Measurements from ENCODE around the gene TENM3. TPM values are rescaled to one million over a fixed set of nuclear protein-coding genes. Genes with fewer than 3 reads are reported as not detected.

TENM3 gene
- total RNA-seq, 1 experiment from 2014 or later, result 108 TPM

- no peak for DNase-seq (ENCODE audit: low spot score)
Measured at GRCh38 chr4:182738283-182739047, 495.3 kb downstream of the TENM3 start.

- DNase-seq (ENCODE audit: low spot score), result no peak
Measured at GRCh38 chr4:182740256-182740655, 497.1 kb downstream of the TENM3 start.

GRCh38 chr4:182741054-182741453, 497.9 kb downstream of the TENM3 start:
- no peak for DNase-seq (ENCODE audit: low spot score)

- DNase-seq (ENCODE audit: low spot score), result no peak
Measured at GRCh38 chr4:182741914-182742313, 498.7 kb downstream of the TENM3 start.

GRCh38 chr4:182743815-182744214, 500.6 kb downstream of the TENM3 start:
- DNase-seq (ENCODE audit: low spot score), result no peak

GRCh38 chr4:182745237-182745636, 502.0 kb downstream of the TENM3 start:
- no peak for DNase-seq (ENCODE audit: low spot score)

- DNase-seq (ENCODE audit: low spot score), result no peak
Measured at GRCh38 chr4:182746876-182747275, 503.7 kb downstream of the TENM3 start.

GRCh38 chr4:182748283-182748682, 505.1 kb downstream of the TENM3 start:
- no peak for DNase-seq (ENCODE audit: low spot score)

GRCh38 chr4:182748949-182749348, 505.7 kb downstream of the TENM3 start:
- DNase-seq (ENCODE audit: low spot score), result no peak

GRCh38 chr4:182749667-182750167, 506.5 kb downstream of the TENM3 start:
- DNase-seq (ENCODE audit: low spot score), result no peak

- DNase-seq (ENCODE audit: low spot score), result peak; percentile 38
Measured at GRCh38 chr4:182752158-182752910, 509.1 kb downstream of the TENM3 start.

GRCh38 chr4:182754895-182755294, 511.7 kb downstream of the TENM3 start:
- DNase-seq (ENCODE audit: low spot score), result no peak

GRCh38 chr4:182756161-182756690, 513.0 kb downstream of the TENM3 start:
- no peak for DNase-seq (ENCODE audit: low spot score)

GRCh38 chr4:182758273-182758672, 515.1 kb downstream of the TENM3 start:
- DNase-seq (ENCODE audit: low spot score), result no peak

GRCh38 chr4:182760551-182761043, 517.4 kb downstream of the TENM3 start:
- no peak for DNase-seq (ENCODE audit: low spot score)

- DNase-seq (ENCODE audit: low spot score), result no peak
Measured at GRCh38 chr4:182764137-182764536, 520.9 kb downstream of the TENM3 start.

- DNase-seq (ENCODE audit: low spot score), result no peak
Measured at GRCh38 chr4:182764642-182765041, 521.4 kb downstream of the TENM3 start.

- DNase-seq (ENCODE audit: low spot score), result no peak
Measured at GRCh38 chr4:182765987-182766856, 523.0 kb downstream of the TENM3 start.

- DNase-seq (ENCODE audit: low spot score), result no peak
Measured at GRCh38 chr4:182766857-182767250, 523.7 kb downstream of the TENM3 start.

- no peak for DNase-seq (ENCODE audit: low spot score)
Measured at GRCh38 chr4:182768838-182769237, 525.6 kb downstream of the TENM3 start.

- no peak for DNase-seq (ENCODE audit: low spot score)
Measured at GRCh38 chr4:182770259-182770995, 527.2 kb downstream of the TENM3 start.
